Measurements from ENCODE around the gene EFCAB9. TPM values are rescaled to one million over a fixed set of nuclear protein-coding genes. Genes with fewer than 3 reads are reported as not detected.
A peak's percentile ranks its signal among the peaks of the same experiment; 100 is the strongest.

EFCAB9 gene
- polyA plus RNA-seq, 3 donors, result not detected

DNA sequence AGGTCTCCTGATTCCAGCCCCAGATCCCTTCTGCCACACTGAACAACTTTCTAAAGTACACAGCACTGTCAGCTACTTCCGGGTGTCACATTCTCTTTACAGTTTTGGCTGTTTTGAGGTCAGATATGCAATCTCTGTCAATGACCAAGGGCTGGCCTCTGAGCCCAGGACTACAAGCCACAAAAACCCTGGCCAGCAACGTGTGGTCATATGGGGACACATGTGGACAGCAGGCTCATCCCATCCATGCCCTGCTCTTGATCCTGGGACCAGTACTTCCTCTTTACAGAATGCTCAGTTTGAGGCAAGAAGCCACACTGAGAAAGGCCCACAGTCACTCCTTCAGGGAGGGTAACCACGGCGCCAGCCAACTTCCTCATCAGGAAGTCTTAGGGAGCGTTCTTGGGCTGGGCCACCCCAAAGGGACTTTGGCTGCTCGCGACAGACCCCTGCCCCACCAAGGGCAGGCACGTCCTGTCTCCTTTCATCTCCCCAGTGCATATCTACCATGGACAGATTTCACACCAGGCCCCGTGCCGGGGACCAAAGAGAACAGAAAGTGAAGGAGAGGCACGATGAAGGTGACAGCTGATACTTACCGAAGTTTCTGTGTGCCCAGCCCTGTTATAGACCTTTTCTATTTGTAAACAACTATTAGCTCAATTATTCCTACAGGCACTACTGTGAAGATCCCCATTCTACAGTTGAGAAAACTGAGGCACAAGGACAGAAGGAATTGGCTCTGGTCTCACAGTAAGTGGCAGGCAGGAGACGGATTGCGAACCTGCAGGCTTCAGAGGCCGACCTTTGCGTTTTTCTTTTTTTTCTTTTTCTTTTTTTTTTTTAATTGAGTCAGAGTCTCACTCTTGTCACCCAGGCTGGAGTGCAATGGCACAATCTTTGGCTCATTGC lies 43.2 kb upstream of the EFCAB9 start:
- H3K36me3 Mint-ChIP-seq, result peaks cover 84 to 93% of the 10 kb centered on the region in 2 donors
- no peak for TF ChIP-seq CTCF (IDR thresholded peaks at IDR 0.05)
- Histone ChIP-seq H3K4me3 (replicated peaks in 1 of 3; ENCODE audit: low read depth in 2 of 3, low read length in 3 of 3) (peak overlapping the region in 1 of 3 experiments; percentile 51), H2AFZ (ENCODE audit: insufficient read depth, low read depth, low read length, poor library complexity, severe bottlenecking) (no peak overlapping the region), H3K4me1 (ENCODE audit: control insufficient read depth in 1 of 2, insufficient read depth in 2 of 2, low read length in 2 of 2) (peaks cover 64 to 70% of the 10 kb centered on the region in 2 donors), H3K4me2 (replicated peaks; ENCODE audit: extremely low read depth, low read length, poor library complexity, severe bottlenecking) (peak overlapping the region; percentile 43), H3K79me2 (ENCODE audit: insufficient read depth, low read length) (peaks cover 89% of the 10 kb centered on the region), H4K20me1 (ENCODE audit: insufficient read depth, low read length) (peaks cover 68% of the 10 kb centered on the region), H3K27me3 (ENCODE audit: control insufficient read depth in 2 of 2, insufficient read depth in 2 of 2, low read length in 2 of 2) (no peaks in the 10 kb centered on the region), H3K9me3 (replicated peaks in 1 of 2; ENCODE audit: control insufficient read depth in 1 of 2, insufficient read depth in 1 of 2, low read length in 2 of 2) (no peaks in the 10 kb centered on the region), H3K9ac (ENCODE audit: insufficient read depth, low read length, poor library complexity, severe bottlenecking) (peak overlapping the region; percentile 37), H3K36me3 (replicated peaks in 1 of 2; ENCODE audit: control insufficient read depth in 1 of 2, insufficient read depth in 2 of 2, low read length in 2 of 2) (peaks cover 50 to 74% of the 10 kb centered on the region in 2 donors), H3K27ac (ENCODE audit: low read depth in 1 of 2, low read length in 2 of 2) (peak overlapping the region; percentile 85 to 86)
- DNase-seq, result peak; percentile 96 to 98 (median 98)
- peak overlapping the region; percentile 97 to 99 (median 99) for H3K27ac Mint-ChIP-seq
- 17% methylated on average over 11 of the region's 16 CpGs for WGBS (ENCODE audit: insufficient coverage)
- H3K4me3 Mint-ChIP-seq, result peak overlapping the region; percentile 74 to 84
- intact Hi-C loops (cut with micrococcal nuclease), result loop anchor here (1.0 to 5.0 kb wide), 3 partner anchors 19 to 37 kb away; partner anchors contain the start of gene STK10 (in 1 of the 2)
- H3K4me1 Mint-ChIP-seq, result peaks cover 69% of the 10 kb centered on the region
- no peaks in the 10 kb centered on the region for H3K9me3 Mint-ChIP-seq
- H3K27me3 Mint-ChIP-seq (ENCODE audit: low read depth in 3 of 3), result peaks cover 0 to 2% (median 2%) of the 10 kb centered on the region in 3 donors

DNA sequence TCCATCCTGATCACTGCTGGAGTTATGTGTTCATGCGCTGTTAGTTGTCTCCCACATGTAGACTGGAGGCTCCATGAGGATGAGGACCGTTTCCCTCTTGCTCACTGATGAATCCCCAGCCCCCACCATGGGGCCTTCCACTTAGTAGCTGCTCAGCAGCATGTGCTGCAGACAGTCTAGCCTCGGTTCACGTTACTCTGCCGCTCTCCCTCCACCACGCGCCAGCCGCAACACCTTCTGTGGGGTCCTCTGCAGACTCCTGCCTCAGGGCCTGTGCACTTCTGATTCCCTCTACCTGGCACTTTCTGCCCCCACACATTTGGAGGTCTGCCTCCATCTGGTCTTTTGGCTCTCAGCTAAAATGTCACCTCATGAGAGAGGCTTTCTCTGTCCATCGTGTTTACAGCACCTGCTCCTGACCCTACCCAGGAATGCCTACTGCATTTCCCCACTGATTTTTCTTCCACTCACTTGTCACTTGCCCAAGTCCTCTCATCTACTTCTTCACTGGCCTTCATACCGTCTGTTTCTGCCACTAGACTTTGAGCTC lies 42.2 kb upstream of the EFCAB9 start:
- H4K20me1 ChIP-seq (ENCODE audit: insufficient read depth, low read length), result peaks cover 68% of the 10 kb centered on the region
- no peak for TF ChIP-seq CTCF (IDR thresholded peaks at IDR 0.05)
- WGBS (ENCODE audit: insufficient coverage), result 92% methylated on average over 9 of the region's 10 CpGs
- Mint-ChIP-seq H3K27me3 (ENCODE audit: low read depth in 3 of 3) (peaks cover 0 to 2% (median 2%) of the 10 kb centered on the region in 3 donors), H3K4me1 (peaks cover 74% of the 10 kb centered on the region), H3K9me3 (no peaks in the 10 kb centered on the region), H3K4me3 (no peak overlapping the region), H3K27ac (peak overlapping the region; percentile 97 to 99 (median 99)), H3K36me3 (peaks cover 84 to 93% of the 10 kb centered on the region in 2 donors)
- DNase-seq, result no peak
- peak overlapping the region; percentile 21 for H3K4me2 ChIP-seq (replicated peaks; ENCODE audit: extremely low read depth, low read length, poor library complexity, severe bottlenecking)
- peaks cover 64 to 71% of the 10 kb centered on the region in 2 donors for H3K4me1 ChIP-seq (ENCODE audit: control insufficient read depth in 1 of 2, insufficient read depth in 2 of 2, low read length in 2 of 2)
- no peaks in the 10 kb centered on the region for H3K9me3 ChIP-seq (replicated peaks in 1 of 2; ENCODE audit: control insufficient read depth in 1 of 2, insufficient read depth in 1 of 2, low read length in 2 of 2)
- no peak overlapping the region for H3K9ac ChIP-seq (ENCODE audit: insufficient read depth, low read length, poor library complexity, severe bottlenecking)
- H3K27me3 ChIP-seq (ENCODE audit: control insufficient read depth in 2 of 2, insufficient read depth in 2 of 2, low read length in 2 of 2), result no peaks in the 10 kb centered on the region
- peaks cover 89% of the 10 kb centered on the region for H3K79me2 ChIP-seq (ENCODE audit: insufficient read depth, low read length)
- H3K27ac ChIP-seq (ENCODE audit: low read depth in 1 of 2, low read length in 2 of 2), result peak overlapping the region; percentile 85 to 86
- intact Hi-C loops (cut with micrococcal nuclease), result loop anchor here (2.0 to 5.0 kb wide), 3 partner anchors 35 to 37 kb away; partner anchors contain the start of gene STK10 (in 1 of the 2)
- no peak overlapping the region for H2AFZ ChIP-seq (ENCODE audit: insufficient read depth, low read depth, low read length, poor library complexity, severe bottlenecking)
- peak overlapping the region in 1 of 3 experiments; percentile 51 for H3K4me3 ChIP-seq (replicated peaks in 1 of 3; ENCODE audit: low read depth in 2 of 3, low read length in 3 of 3)
- peaks cover 50 to 74% of the 10 kb centered on the region in 2 donors for H3K36me3 ChIP-seq (replicated peaks in 1 of 2; ENCODE audit: control insufficient read depth in 1 of 2, insufficient read depth in 2 of 2, low read length in 2 of 2)

All from CD14-positive monocyte (primary cell).